HepG2 (cell line): ENCODE data around the gene CLASP2. TPM values are rescaled to one million over a fixed set of nuclear protein-coding genes. Genes with fewer than 3 reads are reported as not detected.

Experiments
- CC2D1A ChIP-seq: sonication (generic); formaldehyde crosslinking; IDR thresholded peaks from 2 replicates; pipeline ENCODE4 v1.8.1; 2023; ENCODE audit warnings: mild to moderate bottlenecking, missing genetic modification reagents
- ELF3 ChIP-seq: IDR thresholded peaks from 2 replicates; pipeline ENCODE4 v1.6.1; 2016; ENCODE audit warnings: missing genetic modification reagents, missing compliant biosample characterization
- FOXA1 ChIP-seq, 2 experiments: fragments of 450-650 bp in 1 of 2; sonication (generic) in 1 of 2; formaldehyde crosslinking in 1 of 2; IDR thresholded peaks; 2 replicates each; pipeline versions ENCODE4 v1.4.0 to v1.6.1; 2016 to 2020; ENCODE audit warnings: missing genetic modification reagents in 1 of 2
- GABPA ChIP-seq, 2 experiments: IDR thresholded peaks; 2 replicates each; pipeline ENCODE4 v1.6.1; 2011 to 2016; ENCODE audit warnings: low read depth in 2 of 2, low read length in 1 of 2, missing biosample characterization in 1 of 2, missing genetic modification characterization in 1 of 2
- GATAD2A ChIP-seq: IDR thresholded peaks from 2 replicates; pipeline ENCODE4 v1.6.1; 2016
- HCFC1 ChIP-seq: fragments of 150-350 bp; IDR thresholded peaks from 2 replicates; pipeline ENCODE4 v1.6.1; 2014; ENCODE audit warnings: low read depth, low read length
- HDAC1 ChIP-seq: sonication (generic); formaldehyde crosslinking; IDR thresholded peaks from 2 replicates; pipeline ENCODE4 v1.5.1; 2020; ENCODE audit warnings: mild to moderate bottlenecking, missing genetic modification reagents
- ISX ChIP-seq: sonication (generic); formaldehyde crosslinking; conservative IDR thresholded peaks from 2 replicates; pipeline ENCODE4 v1.5.0; 2020; ENCODE audit warnings: missing genetic modification reagents
- JUN ChIP-seq: sonication (generic); formaldehyde crosslinking; IDR thresholded peaks from 2 replicates; pipeline ENCODE4 v1.4.0; 2020; ENCODE audit warnings: mild to moderate bottlenecking, missing genetic modification reagents
- KAT8 ChIP-seq: IDR thresholded peaks from 2 replicates; pipeline ENCODE4 v1.6.1; 2016; ENCODE audit warnings: missing genetic modification reagents, missing compliant biosample characterization
- KLF16 ChIP-seq, 2 experiments: sonication (generic) in 1 of 2; formaldehyde crosslinking in 1 of 2; IDR thresholded peaks; 2 replicates each; pipeline versions ENCODE4 v1.6.1 to v1.8.0; 2016 to 2023; ENCODE audit warnings: missing genetic modification reagents in 2 of 2, missing compliant biosample characterization in 1 of 2
- NBN ChIP-seq: fragments of 450-650 bp; conservative IDR thresholded peaks from 2 replicates; pipeline ENCODE4 v1.6.1; 2017
- NCOA2 ChIP-seq: sonication (generic); formaldehyde crosslinking; IDR thresholded peaks from 2 replicates; pipeline ENCODE4 v1.8.0; 2022; ENCODE audit warnings: inconsistent platforms
- NFYC ChIP-seq: IDR thresholded peaks from 2 replicates; pipeline ENCODE4 v1.6.1; 2016; ENCODE audit warnings: missing genetic modification reagents, missing compliant biosample characterization
- NR2F2 ChIP-seq: IDR thresholded peaks from 2 replicates; pipeline ENCODE4 v1.6.1; 2012; ENCODE audit warnings: low read depth, inconsistent platforms, borderline replicate concordance
- RARA ChIP-seq: IDR thresholded peaks from 2 replicates; pipeline ENCODE4 v1.6.1; 2016; ENCODE audit warnings: missing genetic modification reagents, missing compliant biosample characterization
- SOX5 ChIP-seq: IDR thresholded peaks from 2 replicates; pipeline ENCODE4 v1.6.1; 2016; ENCODE audit warnings: borderline replicate concordance
- SP2 ChIP-seq: sonication (generic); formaldehyde crosslinking; IDR thresholded peaks from 2 replicates; pipeline ENCODE4 v1.5.1; 2020; ENCODE audit warnings: mild to moderate bottlenecking, missing genetic modification reagents
- SP5 ChIP-seq: IDR thresholded peaks from 2 replicates; pipeline ENCODE4 v1.6.1; 2016; ENCODE audit warnings: low read depth, borderline replicate concordance
- ZNF275 ChIP-seq: sonication (generic); formaldehyde crosslinking; IDR thresholded peaks from 2 replicates; pipeline ENCODE4 v1.8.0; 2022; ENCODE audit warnings: missing genetic modification reagents, mild to moderate bottlenecking, inconsistent platforms, borderline replicate concordance
- ZNF329 ChIP-seq: sonication (generic); formaldehyde crosslinking; IDR thresholded peaks from 2 replicates; pipeline ENCODE4 v1.9.0; 2021; ENCODE audit warnings: low read depth, mild to moderate bottlenecking, missing genetic modification reagents
- ZNF607 ChIP-seq: sonication (generic); formaldehyde crosslinking; IDR thresholded peaks from 2 replicates; pipeline ENCODE4 v1.5.1; 2020; ENCODE audit warnings: missing genetic modification reagents, mild to moderate bottlenecking, borderline replicate concordance
- ZNF713 ChIP-seq: sonication (generic); formaldehyde crosslinking; IDR thresholded peaks from 2 replicates; pipeline ENCODE4 v1.4.0; 2020; ENCODE audit warnings: mild to moderate bottlenecking, missing genetic modification reagents
- ZNF724P ChIP-seq: sonication (generic); formaldehyde crosslinking; IDR thresholded peaks from 2 replicates; pipeline ENCODE4 v1.8.0; 2022; ENCODE audit warnings: missing genetic modification reagents, borderline replicate concordance
- ZNF777 ChIP-seq: sonication (generic); formaldehyde crosslinking; IDR thresholded peaks from 2 replicates; pipeline ENCODE4 v1.4.0; 2020; ENCODE audit warnings: missing genetic modification reagents
- ZSCAN25 ChIP-seq: sonication (generic); formaldehyde crosslinking; IDR thresholded peaks from 2 replicates; pipeline ENCODE4 v1.8.0; 2022; ENCODE audit warnings: mild to moderate bottlenecking, missing genetic modification reagents
- ZSCAN9 ChIP-seq: IDR thresholded peaks from 2 replicates; pipeline ENCODE4 v1.6.1; 2016; ENCODE audit warnings: borderline replicate concordance
- polyA plus RNA-seq, 8 experiments: library from polyadenylated mRNA; depleted of rRNA in 3 of 8; stranded (reverse) in 7 of 8; unstranded in 1 of 8; fragments of >200 nt; fragmentation: Illumina TruSeq in 4 of 8; extraction: Trizol in 4 of 8; gene quantifications; 2 replicates each; pipeline versions ENCODE4 v1.2.1 to v1.2.3, GENCODE V29; 2011 to 2016; ENCODE audit warnings: low read depth in 4 of 8, missing spikeins in 1 of 8, mixed read lengths in 1 of 8; ENCODE audit not compliant: insufficient read depth in 1 of 8
- total RNA-seq, 5 experiments: library from RNA; depleted of rRNA; stranded (reverse); fragments of >200 nt; fragmentation: Illumina TruSeq; extraction: Trizol; gene quantifications; 2 replicates each; pipeline ENCODE4 v1.2.3, GENCODE V29; 2016; ENCODE audit warnings: low read depth in 1 of 5
- TF ChIP-seq, protein P1 (sequence below): sonication (generic); formaldehyde crosslinking; IDR thresholded peaks from 2 replicates; pipeline ENCODE4 v1.9.0; 2021; ENCODE audit warnings: missing genetic modification reagents, borderline replicate concordance
- TF ChIP-seq, protein P2 (sequence below): sonication (generic); formaldehyde crosslinking; IDR thresholded peaks from 2 replicates; pipeline ENCODE4 v1.5.0; 2020; ENCODE audit warnings: missing genetic modification reagents, mild to moderate bottlenecking, borderline replicate concordance
- TF ChIP-seq, protein P3 (sequence below): sonication (generic); formaldehyde crosslinking; IDR thresholded peaks from 2 replicates; pipeline ENCODE4 v1.5.1; 2020; ENCODE audit warnings: mild to moderate bottlenecking, missing genetic modification reagents, moderate library complexity
- TF ChIP-seq, protein P4 (sequence below): sonication (generic); formaldehyde crosslinking; IDR thresholded peaks from 2 replicates; pipeline ENCODE4 v1.8.1; 2023; ENCODE audit warnings: missing genetic modification reagents, mild to moderate bottlenecking, borderline replicate concordance

The CLASP2 gene
- total and polyA plus RNA-seq, 2 of the 13 experiments (the other 11 are each of a cell fraction or from before 2014, with no cell fraction given), result 15.7 to 34.8 TPM

- TF ChIP-seq, protein P1, sequence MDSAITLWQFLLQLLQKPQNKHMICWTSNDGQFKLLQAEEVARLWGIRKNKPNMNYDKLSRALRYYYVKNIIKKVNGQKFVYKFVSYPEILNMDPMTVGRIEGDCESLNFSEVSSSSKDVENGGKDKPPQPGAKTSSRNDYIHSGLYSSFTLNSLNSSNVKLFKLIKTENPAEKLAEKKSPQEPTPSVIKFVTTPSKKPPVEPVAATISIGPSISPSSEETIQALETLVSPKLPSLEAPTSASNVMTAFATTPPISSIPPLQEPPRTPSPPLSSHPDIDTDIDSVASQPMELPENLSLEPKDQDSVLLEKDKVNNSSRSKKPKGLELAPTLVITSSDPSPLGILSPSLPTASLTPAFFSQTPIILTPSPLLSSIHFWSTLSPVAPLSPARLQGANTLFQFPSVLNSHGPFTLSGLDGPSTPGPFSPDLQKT (CRISPR knock-in tag), result no peak
- TF ChIP-seq GABPA (IDR thresholded peaks at IDR 0.05; ENCODE audit: low read depth, low read length) (no peak), GABPA (CRISPR knock-in tag; IDR thresholded peaks at IDR 0.05; ENCODE audit: low read depth) (no peak), SP2 (CRISPR knock-in tag) (no peak), ZNF275 (CRISPR knock-in tag) (no peak), FOXA1 (IDR thresholded peaks at IDR 0.05) (no peak), FOXA1 (CRISPR knock-in tag; IDR thresholded peaks at IDR 0.05) (peak; percentile 52), GATAD2A (CRISPR knock-in tag) (peak; percentile 37; the same call in 1 of the 2 replicates), ISX (CRISPR knock-in tag) (no peak), NBN (no peak), NFYC (no peak), SOX5 (CRISPR knock-in tag) (peak; percentile 57; the same call in 1 of the 2 replicates), ZNF713 (CRISPR knock-in tag) (no peak), HCFC1 (no peak), ZNF724P (CRISPR knock-in tag) (no peak), ZNF329 (CRISPR knock-in tag) (no peak), KAT8 (0 out of 2 replicates have a peak, but pooled peaks have one; percentile 17), HDAC1 (CRISPR knock-in tag) (no peak), ZSCAN9 (CRISPR knock-in tag) (no peak), JUN (CRISPR knock-in tag) (no peak), NCOA2 (CRISPR knock-in tag) (no peak), ZNF777 (CRISPR knock-in tag) (no peak), RARA (CRISPR knock-in tag) (peak; percentile 63), KLF16 (CRISPR knock-in tag; IDR thresholded peaks at IDR 0.05) (no peak), CC2D1A (CRISPR knock-in tag) (no peak), SP5 (CRISPR knock-in tag) (peak; percentile 78), NR2F2 (0 out of 2 replicates have a peak, but pooled peaks have one; percentile 39), ELF3 (no peak), ZNF607 (CRISPR knock-in tag) (no peak), ZSCAN25 (CRISPR knock-in tag) (no peak)
- TF ChIP-seq, protein P2, sequence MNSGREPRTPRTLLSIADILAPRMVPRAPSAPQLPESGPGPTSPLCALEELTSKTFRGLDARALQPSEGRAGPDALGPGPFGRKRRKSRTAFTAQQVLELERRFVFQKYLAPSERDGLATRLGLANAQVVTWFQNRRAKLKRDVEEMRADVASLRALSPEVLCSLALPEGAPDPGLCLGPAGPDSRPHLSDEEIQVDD (CRISPR knock-in tag), result no peak
- TF ChIP-seq, protein P3, sequence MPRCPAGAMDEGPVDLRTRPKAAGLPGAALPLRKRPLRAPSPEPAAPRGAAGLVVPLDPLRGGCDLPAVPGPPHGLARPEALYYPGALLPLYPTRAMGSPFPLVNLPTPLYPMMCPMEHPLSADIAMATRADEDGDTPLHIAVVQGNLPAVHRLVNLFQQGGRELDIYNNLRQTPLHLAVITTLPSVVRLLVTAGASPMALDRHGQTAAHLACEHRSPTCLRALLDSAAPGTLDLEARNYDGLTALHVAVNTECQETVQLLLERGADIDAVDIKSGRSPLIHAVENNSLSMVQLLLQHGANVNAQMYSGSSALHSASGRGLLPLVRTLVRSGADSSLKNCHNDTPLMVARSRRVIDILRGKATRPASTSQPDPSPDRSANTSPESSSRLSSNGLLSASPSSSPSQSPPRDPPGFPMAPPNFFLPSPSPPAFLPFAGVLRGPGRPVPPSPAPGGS, result no peak
- TF ChIP-seq, protein P4, sequence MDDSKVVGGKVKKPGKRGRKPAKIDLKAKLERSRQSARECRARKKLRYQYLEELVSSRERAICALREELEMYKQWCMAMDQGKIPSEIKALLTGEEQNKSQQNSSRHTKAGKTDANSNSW (CRISPR knock-in tag), result no peak
Measured at GRCh38 chr3:33637482-33637881, 80.6 kb downstream of the CLASP2 start (continued).
